ENCODE results near the gene CTNNA2.
A peak's percentile ranks its signal among the peaks of the same experiment; 100 is the strongest.

CTNNA2 gene

DNA sequence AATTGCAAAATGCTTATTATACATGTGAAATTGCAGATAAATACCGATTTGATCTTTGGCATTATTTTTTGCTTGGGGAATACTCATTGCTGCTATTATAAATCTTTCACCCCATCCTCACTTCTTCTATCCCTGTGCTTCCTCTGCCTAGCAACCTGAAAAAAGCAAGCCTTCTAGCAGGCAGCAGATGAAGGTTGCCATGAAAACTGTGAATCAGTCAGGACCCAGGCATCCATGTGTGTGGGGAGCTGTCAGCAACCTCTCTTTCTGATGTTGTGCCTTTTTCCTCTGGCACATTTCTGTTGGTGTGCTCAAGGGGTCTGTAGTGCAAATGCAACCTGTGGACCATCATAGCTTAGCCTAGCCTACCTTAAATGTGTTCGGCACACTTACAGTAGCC, 427.5 kb downstream of the CTNNA2 start:
- no peak for DNase-seq

DNA sequence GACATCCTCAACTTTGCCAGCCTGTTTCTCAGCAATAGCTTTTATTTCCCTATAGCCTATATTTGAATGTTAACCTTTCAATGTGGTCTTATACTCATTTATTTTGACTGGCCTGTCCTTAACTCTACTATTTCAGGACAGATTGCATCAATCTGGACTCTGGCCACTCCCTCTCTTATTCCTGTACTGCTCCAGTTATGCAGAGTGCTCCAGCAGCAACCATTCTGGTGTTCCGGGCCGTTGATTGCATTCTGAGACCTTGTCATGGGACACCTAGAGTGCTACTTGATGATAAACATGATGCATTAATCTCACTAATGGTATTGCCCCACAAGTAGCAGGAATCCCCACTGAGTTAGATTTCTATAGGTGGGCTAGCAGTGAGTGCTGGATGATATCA, 428.3 kb downstream of the CTNNA2 start:
- no peak for DNase-seq

DNA sequence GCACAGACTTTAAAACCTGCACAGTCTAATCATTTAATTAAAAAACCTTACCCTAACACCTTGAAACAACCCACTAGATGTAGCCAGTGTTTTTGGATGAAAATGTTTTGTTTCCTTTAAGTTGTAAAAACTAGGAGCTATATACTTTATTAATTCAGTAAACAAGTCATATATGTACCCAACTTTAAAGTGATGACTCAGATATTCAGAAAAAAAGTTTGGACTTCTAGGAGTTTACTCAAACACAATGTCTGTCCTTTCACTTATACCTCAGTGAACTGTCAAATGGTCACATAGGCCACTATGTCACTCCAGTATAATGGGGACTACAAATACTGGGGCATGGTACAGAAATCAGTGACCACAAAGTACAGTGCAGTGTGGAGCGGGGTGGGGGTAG, 431.4 kb downstream of the CTNNA2 start:
- no peak for DNase-seq

DNA sequence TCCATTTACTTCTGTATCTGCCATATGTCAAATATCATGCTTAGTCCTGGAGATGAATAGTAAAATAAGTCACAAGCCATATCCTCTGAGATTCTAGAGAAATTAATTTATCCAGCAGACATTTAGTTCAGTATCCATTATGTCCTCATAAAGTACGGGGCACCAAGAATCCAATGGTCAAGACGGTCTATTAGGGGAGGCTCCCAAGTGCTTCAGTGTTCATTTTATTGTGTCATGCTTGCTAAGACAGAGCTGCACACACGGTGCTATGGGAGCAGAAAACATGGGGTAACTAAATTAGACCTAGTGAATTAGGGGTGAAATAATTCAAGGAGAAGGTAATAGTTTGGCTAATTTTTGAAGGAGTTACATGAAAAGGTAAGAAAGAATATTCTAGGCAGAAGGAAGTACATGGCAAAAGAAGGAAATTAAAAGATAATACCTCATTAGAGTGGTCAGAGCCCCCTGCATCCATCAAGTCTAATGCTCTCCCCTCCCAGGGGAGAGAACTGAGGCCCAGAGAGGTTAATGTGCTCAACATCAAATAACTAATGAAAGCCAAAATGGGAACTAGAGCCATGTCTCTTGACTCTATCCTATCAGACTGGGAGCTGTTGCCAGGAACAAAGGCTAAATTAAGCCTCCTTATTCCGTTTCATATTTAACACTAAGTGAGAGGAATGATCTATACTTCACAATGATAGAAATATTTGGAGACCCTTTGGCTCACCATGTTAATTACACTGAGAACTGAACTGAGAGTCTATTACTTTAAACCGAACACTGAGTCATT, 433.0 kb downstream of the CTNNA2 start:
- DNase-seq = no peak

- DNase-seq = no peak
These were observed 434.9 kb downstream of the CTNNA2 start for GRCh38 chr2:79947751-79948150.

- DNase-seq = no peak
These were observed 437.7 kb downstream of the CTNNA2 start for GRCh38 chr2:79950526-79950925.

DNA sequence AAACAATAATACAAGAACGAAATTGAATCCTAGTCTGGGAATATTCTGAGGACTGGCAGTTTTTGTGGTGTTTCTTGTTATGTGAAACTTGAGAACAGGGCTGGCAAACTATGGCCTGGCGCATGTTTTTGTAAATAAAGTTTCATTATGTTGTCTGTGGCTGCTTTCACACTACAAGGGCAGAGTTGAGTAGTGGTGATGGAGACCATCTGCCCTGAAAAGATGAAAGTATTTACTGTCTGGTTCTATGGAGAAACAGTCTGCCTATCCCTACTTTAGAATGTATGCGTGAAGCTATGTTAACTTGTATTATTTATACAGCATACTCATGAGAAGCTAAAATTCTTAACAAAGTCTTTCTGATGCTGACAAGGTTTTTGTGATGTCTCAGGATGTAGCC, 439.8 kb downstream of the CTNNA2 start:
- no peak for DNase-seq

GRCh38 chr2:79960035-79960434, 447.2 kb downstream of the CTNNA2 start:
- DNase-seq = no peak

DNA sequence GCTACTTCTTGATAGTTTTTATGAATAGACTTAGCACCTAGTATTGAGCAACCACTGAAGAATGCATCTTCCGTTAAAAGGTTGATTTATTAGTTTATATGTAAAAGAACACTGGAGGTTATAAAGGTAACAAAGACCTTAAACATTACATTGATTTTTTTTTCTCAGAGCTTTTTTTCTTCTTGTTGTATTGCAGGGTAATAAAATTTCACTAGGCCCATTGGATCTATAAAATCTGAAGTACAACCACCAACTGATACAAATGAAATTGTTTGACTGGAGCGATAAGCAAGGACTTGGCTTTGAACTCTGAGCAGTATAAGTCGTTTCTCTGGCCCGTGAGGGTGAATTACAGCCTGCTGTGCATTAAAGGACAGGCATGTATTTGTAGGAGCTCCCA, 447.7 kb downstream of the CTNNA2 start:
- no peak for DNase-seq

DNA sequence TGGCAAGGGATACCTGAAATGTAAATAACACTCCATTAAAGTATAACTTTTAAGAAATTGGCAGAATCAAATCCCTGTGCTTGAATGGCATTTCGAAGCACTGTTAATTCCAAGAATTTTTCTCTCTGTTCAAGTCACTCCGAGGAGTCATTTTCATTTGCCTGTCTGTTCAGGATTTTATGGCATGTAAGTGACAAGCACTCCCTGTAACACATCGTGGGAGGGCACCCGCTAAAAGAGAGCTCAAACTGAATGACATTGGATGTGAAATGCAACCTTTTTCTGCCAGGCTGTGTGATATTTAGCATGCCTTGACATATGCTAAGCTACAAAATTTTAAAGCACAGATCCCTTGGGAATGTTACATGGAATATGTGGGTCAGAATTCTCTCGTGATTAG, 452.1 kb downstream of the CTNNA2 start:
- DNase-seq = no peak

- DNase-seq = no peak
These were observed 453.5 kb downstream of the CTNNA2 start for GRCh38 chr2:79966369-79966768.

GRCh38 chr2:79966882-79967281, 454.0 kb downstream of the CTNNA2 start:
- no peak for DNase-seq

DNA sequence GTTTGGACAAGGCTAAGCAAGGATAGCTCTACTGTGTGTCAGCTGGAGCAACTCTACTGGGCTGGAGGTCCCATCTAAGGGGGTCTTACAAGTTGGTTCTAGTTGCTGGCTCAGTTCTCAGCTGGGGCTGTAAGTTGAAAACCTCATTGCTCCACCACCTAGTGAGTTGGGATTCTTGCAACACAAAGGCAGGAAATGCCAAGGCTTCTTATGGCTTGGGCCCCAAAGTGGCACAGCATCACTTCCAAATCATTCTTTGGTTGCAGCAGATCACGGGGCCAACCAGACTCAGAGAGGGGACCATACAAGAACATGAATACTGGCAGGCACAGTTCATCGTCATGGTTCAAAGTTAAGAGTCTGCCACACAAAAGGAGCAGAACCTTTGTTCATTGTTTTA, 459.0 kb downstream of the CTNNA2 start:
- no peak for DNase-seq

DNA sequence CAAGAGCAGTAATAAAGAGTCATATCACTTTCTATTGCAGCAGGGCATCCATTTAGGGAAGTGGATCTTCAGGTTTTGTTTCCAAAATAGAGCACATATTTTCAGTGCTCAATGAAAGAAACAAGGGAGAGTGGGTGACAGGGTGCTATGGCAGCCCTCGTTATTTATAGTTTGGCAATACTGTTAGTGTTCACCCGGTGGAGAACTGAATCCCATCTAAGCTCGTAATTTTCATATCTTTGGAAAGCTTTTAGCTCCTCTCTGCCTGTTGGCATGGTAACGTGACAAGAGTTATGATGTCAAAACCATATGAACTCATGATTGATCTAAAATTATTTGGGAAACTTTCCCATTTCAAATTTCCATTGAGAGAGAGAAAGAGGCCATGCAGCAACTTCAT, 459.8 kb downstream of the CTNNA2 start:
- DNase-seq = no peak

DNA sequence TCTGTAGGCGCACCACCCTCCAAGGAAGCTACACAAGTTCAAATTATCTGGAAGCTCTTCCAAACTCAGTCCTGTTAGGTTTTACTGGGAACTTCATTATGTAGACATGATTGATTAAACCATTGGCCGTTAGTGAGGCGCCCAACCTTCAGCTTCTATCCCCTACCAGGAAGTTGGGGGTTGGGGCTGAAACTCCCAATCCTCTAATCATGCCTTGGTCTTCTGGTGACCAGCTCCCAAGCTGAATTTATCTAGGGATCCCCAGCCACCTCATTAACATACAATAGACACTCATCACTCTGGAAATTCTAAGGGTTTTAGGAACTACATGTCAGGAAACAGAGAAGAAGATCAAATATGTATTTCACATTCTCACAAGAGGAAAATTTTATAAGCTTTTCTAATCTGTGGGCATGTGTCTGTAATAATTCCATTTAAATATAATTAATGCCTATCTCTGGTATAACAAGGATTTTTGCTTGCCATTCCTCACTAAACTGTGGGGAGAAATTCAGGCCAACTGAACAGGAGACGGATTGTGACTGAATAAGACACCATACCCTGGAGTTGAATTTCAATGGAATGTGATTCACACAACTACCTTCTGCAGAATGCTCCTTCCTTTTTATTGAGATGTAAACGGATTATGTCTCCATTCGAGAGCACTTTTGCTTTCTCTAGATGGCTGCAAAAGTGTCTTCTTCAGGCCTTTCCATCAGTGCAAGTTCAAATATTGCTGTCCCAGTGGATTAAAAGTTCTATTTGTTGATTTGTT, 463.1 kb downstream of the CTNNA2 start:
- no peak for DNase-seq

DNA sequence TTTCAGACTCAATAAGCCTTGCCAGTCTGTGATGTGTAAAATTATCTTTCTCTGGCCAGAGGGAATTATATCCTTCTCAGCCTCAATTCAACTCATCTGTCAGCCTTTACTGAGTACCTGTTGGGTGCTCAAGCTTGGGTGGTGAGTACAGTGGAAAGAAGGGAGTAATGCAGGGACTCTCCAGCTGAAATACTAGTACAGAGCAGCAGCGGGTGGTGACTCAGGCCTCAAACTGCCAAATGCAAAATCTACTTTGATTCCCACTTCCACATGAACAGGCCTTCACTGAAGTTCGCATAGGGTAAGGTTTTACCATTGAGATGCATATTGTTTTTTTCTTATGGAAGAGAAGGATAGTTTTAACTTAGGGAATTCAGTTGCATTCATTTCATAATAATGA, 464.9 kb downstream of the CTNNA2 start:
- no peak for DNase-seq

- DNase-seq = no peak
These were observed 467.3 kb downstream of the CTNNA2 start for GRCh38 chr2:79980116-79980515.

DNA sequence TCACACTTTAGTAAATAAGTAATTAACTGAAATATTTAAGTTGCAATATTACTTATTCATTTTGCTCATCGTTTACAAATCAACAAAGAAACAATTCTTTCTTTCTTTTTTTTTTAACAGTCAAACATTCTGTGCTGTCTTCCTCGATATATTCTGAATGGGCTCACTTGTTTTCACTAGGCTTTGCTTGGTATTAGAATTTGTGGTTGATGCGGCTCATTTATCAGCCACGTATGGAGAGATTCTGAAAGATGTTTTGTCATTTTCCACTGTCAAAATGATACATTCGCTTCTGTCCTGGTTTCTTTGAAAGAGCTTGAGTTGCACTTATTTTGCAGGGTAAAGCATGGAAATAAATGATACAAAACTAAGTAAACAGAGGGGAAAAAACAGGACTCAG, 468.0 kb downstream of the CTNNA2 start:
- no peak for DNase-seq

GRCh38 chr2:79981316-79981715, 468.5 kb downstream of the CTNNA2 start:
- DNase-seq = no peak

GRCh38 chr2:79982445-79982844, 469.6 kb downstream of the CTNNA2 start:
- DNase-seq = peak; percentile 5 to 13

- no peak for DNase-seq
These were observed 471.6 kb downstream of the CTNNA2 start for GRCh38 chr2:79984476-79984875.

- DNase-seq = no peak
These were observed 472.3 kb downstream of the CTNNA2 start for GRCh38 chr2:79985145-79985544.

GRCh38 chr2:79985571-79985970, 472.7 kb downstream of the CTNNA2 start:
- no peak for DNase-seq

GRCh38 chr2:79993144-79993543, 480.3 kb downstream of the CTNNA2 start:
- DNase-seq = peak; percentile 16 to 26

DNA sequence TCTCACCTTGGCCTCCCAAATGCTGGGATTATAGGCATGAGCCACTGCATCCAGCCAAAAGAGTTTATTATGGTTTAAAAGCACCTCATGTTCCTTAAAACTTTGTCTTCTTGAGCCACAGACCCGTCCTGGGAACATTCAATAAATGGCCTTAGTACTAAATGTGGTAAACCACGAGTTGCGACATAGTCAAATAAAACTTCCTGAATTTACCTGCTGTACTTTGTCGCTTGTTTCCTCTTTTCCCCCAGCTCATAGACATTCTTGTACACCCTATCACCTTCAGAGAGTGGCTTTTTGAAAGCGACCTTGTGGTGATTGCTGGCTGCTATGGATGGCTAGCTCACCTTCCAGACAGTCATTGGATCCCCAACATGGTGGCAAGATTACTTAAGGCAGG, 481.3 kb downstream of the CTNNA2 start:
- DNase-seq = peak; percentile 39 to 51
